NCI-H1436 treated with DMSO at 0.1 percent for 48 hours (cell line): Measurements from ENCODE around the gene SLC16A2.

Experiments
- DNase-seq: peaks from one replicate; lab custom pipeline; 2025; lab: John Stamatoyannopoulos, UW

SLC16A2 gene

DNA sequence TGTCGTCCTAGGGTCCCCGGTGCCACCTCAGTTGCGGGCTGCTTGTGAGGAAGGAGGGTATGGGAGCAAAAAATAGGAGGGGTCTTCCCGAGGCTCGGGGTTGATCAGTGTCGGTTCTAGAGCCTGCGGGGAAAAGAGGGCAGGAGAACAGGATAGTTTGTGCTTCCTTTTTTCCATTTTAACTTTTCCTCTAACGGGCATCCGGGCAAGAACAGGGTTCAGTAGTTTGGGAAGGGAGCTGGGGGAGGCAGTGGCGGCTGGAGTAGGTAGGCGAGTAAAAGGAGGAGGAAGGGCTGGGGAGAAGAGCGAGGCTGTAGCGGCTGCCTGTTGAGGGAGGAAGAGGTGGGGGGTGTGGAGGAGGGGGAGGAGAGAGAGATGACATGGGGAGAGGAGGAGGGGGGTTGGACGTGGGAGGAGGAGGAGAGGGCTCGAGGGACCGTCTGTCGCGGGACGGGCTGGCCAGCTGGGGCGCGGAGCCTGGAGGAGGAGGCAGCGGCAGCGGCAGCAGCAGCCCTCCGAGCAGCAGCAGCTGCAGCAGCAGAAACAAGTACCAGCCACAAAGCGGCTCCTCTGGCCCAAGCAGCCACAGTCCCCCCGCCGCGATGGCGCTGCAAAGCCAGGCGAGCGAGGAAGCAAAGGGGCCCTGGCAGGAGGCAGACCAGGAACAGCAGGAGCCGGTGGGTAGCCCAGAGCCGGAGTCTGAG is at the start of gene SLC16A2:
Gene SLC16A2 (plus strand): TSS at position 458 of the 704 bp plus-strand sequence. CDS start 145 bp downstream, at position 603.
- no peak for DNase-seq

DNA sequence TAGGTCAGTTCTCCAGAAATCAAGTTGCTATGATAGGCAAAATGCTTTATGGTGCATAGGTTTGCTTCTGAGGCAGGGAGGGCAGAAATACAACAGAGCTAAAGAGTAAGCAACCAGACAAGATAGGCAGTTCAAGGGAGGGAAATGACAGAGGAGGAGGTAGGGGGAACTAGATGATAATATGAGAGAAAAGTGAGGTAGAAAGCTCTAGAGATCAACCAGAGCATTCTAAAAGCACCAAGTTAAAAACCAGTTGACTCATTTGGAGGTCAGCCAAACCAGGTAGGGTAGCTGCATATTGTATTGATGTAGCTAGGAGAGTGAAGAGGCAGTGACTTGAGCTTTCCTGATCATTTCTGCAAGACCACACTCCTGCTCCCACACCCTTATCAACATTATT is 49.0 kb upstream of the SLC16A2 start:
- no peak for DNase-seq

DNA sequence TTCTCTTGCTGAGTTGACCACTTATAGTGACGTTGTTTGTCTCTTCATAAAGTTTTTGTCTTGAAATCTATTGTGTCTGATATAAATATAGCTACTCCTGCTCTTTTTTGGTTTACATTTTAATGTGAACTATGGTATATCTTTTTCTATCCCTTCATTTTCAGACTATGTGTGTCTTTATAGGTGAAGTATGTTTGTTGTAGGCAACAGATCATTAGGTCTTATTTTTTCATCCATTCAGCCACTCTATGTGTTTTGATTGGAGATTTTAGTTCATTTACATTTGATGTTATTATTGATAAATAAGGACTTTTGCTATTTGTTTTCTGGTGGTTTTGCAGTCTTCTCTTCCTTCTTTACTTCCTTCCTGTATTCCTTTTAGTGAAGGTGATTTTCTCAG is 44.0 kb upstream of the SLC16A2 start:
- DNase-seq, result no peak

DNA sequence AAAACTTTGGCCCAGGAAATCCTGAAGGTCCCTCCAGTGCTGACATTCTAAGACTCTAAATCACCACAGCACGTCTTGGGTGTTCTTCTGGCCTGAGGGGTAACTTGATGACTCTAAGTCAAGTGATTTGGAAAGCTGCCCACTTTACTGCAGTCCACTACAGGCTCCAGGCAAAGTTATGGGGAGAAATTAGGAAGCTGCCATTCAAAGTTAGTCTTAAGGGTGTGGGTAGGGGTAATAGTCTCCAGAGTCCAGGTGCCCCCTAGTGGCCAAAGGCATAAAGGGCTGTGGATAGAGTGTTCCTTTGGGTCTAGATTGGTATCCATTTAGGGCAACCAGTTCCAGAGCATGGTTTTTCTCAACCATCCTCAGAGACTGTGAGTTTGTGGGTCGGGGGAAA is 38.7 kb upstream of the SLC16A2 start:
- DNase-seq, result no peak

DNA sequence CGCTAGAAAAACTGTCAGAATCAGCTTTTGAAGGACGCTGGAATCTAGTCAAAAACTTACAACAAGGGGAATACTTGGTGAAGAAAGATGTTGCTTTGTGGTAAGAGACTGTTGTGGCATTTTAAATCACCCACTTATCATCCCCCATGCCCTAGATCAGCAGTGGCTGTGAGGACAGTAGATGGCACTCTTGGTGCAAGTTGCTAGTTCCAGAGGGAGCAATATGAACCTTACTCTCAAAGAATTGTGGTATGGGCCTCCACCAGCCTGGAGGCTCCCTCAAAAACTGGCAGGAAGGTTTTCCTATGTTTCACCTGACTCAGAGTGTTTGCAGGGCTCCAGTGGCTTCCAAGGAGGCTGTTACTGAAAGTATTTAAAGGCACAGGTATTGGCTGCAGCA is 37.7 kb upstream of the SLC16A2 start:
- no peak for DNase-seq

DNA sequence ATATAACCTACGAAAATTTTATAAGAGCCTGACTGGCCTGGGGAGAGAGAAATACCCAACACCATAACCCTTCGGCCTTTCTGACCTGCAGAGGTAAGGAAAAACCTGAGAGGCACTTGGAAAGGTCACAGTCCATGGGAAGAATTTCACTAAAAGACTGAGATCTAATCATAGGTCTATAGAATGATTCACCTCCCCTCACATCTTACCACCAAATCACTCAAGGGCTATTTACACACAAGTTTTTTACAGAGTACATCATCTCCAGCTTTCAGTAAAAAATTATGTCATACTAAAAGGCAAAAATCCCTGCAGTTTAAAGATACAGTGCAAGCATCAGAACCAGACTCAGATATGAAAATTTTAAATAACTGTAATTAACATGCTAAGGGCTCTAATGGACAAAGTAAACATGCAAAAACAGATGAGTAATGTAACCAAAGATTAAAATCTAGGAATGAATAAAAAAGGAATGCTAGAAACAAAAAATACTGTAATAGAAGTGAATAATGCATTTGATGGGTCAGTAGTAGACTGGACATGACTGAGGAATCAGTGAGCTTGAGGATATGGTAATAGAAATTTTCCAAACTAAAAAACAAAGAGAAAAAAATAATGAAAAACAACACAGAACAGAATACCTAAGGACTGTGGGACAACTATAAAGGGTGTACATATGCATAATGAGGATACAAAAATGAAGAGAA is 32.1 kb upstream of the SLC16A2 start:
- DNase-seq, result no peak

DNA sequence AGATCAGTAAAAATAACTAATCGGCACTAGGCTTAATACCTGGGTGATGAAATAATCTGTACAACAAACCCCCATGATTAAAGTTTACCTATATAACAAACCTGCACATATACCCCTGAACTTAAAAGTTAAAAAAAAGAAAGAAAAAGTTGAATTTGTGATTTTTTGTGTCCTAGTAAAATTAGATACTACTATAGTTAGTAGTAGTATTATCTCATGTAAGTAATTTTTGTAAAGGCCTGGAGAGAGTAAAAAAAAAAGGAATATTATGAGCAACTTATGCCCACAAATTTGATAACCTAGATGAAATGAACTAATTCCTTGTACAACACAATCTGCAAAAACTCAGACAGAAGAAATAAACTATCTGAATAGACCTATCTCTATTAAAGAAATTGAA is 25.7 kb upstream of the SLC16A2 start:
- no peak for DNase-seq

DNA sequence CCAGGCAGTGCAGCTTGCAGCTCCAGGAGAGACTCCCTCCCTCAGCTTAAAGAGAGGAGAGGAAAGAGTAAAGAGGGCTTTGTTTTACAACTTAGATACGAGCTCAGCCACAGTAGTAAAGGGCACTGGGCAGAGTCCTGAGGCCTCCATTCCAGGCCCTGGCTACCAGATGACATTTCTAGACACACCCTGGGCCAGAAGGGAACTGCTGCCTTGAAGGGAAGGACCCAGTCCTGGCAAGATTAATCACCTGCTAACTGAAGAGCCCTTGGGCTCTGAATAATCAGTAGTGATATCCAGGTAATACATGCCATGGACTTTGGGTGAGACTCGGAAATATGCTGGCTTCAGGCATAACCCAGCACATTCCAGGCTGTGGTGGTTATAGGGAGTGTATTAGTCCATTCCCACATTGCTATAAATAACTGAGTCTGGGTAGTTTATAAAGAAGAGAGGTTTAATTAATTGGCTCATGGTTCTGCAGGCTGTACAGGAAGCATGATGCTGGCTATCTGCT is 15.3 kb upstream of the SLC16A2 start:
- DNase-seq, result no peak

DNA sequence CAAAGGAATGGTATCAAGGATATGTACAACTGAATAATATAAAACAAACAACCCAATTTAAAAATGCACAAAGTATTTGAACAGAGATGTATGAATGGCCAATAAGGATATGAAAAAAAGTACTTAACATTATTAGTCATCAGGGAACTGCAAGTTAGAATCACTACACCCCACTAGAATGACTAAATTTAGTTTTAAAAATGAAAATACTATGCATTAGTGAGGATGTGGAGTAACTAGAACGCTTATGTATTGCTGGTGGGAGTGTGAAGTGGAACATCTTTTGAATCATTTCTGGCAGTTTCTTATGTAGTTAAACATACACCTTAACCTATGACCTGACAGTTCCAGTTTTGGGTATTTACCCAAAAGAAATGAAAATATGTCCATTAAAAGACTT is 13.0 kb upstream of the SLC16A2 start:
- DNase-seq, result no peak

DNA sequence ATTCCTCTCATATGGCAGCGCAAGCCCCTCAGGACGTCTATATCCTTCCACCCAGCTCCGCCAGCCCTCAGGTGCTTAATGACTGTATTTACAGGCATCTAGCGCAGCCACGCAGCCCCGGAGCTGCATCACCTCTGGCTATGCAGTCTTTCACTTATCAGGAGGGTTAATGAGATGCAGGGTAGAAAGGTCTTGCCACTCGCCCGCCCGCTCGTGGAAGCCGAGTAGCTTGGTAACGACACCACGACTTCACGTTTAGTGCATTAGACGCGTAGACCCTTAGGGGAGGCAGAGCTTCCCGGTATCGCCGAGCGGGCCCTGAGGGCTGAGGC is 1.5 kb upstream of the SLC16A2 start:
- DNase-seq, result no peak

DNA sequence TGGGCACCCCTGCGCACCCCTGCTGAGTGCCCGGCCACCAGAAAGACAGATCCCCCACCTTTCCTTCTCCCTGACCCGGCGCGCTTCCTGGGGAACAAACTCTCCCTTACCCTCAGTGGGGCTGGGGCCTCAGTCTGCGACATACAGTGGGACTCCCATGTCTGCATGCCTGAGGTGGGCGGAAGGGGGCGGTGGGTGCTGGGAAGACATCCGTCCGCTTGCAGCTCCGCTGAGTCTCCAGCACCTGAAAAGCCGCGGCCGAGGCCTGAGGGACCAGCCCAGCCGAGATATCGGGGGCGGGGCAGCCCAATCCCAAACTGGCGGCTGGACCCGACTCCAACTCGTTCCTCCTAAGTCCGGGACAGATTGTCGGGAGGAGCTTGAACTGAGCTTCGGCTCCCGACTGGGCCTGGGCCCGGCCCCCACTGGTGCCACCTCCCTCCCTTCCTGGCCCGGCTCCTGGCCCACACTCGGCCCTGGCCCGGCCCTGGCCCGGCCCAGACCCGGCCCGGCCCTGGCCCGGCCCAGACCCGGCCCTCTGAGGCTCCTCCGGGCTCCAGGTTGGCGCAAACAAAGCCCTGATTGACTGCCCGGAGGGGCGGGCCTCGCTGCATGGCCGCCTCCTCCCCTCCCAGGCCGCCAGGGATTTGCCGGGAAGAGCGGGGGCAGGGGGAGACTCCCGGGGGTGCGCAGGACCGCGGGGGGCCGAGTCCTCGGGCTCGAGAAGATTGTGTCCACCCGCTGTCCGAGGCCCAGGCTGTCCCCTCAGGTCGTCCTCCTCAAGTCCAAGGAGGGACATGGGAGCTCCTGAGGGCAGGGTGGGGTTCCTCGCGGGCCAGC is 877 bp upstream of the SLC16A2 start:
- no peak for DNase-seq

DNA sequence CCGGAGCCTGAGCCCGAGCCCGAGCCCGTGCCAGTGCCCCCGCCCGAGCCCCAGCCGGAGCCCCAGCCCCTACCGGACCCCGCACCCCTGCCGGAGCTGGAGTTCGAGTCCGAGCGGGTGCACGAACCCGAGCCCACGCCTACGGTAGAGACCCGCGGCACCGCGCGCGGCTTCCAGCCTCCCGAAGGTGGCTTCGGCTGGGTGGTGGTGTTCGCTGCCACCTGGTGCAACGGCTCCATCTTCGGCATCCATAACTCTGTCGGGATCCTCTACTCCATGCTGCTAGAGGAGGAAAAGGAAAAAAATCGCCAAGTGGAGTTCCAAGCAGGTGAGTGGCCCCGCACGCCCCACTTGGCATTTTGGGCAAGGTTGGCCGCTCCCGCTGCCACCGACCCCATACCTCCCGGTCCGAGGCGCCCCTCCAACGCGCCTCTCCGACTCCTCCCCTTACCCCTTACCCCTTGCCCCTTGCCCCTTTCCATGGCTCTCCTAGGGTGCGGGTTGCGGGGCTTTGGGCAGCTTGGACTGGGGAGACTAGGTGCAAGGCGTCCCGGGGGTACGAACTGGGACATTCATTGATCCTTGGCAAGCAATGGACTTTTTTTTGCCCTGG is 553 bp downstream of the SLC16A2 start:
- no peak for DNase-seq

DNA sequence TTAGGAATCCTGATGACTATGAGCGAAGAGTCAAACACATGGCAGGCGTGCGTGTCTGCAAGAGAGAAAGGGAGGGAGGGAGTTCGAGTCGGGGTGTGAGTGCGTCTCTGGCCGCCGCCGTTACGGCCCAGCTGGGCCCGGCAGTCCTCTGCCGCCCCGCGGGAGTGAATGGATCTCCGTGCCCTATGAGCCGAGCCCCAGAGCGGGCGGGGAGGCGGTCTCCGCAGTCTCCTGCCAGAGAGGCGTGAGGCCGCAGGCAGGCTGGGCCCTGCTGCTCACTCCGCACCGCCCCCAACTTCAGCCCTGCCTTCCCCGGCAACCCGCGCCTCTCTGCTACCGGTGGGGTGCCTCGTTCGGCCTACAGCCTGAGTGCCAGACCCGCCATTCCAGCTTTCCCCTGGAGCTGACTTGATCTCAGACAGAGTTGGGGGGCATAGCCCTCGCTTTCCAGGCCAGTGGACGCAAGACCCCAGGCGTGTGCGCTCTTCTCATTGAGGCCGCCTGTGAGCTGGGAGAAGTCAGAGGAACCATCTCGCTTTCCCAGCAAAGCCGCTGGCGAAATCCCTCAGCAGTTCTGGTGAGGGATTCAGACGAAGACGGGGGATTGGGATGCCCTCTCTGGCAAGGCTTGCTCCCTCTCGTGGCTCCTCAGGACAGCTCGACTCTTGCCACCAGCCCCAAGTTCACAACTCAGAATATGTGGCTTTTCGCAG is 1.4 kb downstream of the SLC16A2 start:
- no peak for DNase-seq

DNA sequence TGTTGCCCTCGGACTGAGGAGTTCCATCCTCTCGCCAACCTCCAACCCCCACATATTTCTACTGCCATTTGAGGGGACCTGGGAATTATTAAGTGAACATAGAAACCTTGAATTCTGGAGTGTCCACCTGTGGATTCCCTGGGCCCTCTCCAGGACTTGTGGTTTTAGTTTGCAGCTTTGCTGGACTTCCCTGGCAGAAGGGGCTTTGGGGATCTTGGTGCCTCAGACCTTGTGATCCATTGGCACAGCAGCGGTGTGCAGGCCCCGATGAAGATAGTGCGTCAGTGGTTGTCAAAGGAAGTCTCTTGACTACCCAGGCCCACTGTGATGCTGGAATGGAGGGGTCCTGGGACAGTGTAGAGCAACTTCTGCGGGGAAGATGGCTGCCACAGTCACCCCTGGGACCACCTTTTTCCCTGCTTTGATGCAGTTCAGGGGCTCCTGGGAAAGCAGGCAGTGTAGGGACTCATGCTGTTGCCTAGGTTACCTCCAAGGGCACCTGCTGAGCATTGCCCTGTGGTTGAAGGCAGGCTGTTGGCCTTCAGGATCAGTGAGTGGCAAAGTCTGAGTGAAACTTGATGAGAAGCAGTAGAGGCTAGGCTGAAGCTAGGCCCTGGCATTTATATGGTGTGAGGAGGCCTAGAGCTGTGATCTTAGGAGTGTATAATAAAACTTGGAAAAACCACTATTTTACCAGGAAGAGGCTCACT is 2.2 kb downstream of the SLC16A2 start:
- no peak for DNase-seq

DNA sequence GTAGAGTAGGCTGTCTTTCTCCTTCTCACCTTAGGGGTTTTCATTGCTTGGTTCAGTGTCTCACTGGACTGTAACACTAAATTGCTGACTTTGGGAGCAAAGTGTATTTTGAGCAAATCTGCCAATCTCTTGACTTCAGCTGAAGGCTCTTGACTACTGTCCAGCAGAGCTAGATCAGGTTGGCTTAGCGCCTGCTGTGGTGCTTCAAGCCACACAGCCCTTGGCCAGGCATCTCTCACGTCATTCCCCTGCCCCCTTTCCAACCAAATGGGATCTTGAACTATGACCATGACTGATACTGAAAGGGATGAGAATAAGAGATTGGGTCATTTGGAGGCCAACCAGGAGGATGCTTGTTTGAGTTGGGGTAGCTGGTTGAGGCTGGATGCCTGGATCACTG is 4.8 kb downstream of the SLC16A2 start:
- no peak for DNase-seq

DNA sequence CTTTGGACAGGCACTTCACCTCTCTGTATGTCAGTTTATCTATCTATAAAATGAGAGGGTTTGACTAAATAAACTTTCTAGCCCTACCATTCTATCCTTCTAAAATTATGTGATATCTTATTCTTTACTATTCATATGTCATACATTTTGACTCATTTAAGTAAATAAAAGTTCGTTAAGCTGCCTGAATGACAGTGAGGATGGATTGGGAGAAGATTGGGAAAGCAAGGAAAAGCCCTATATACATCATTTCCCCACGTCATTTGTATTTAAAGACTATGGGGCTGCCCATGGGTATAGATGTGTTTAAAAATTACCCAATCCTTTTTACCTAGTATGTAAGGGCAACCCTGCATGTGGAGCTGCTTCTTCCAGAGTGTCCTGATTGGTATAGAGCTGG is 5.3 kb downstream of the SLC16A2 start:
- DNase-seq, result no peak

DNA sequence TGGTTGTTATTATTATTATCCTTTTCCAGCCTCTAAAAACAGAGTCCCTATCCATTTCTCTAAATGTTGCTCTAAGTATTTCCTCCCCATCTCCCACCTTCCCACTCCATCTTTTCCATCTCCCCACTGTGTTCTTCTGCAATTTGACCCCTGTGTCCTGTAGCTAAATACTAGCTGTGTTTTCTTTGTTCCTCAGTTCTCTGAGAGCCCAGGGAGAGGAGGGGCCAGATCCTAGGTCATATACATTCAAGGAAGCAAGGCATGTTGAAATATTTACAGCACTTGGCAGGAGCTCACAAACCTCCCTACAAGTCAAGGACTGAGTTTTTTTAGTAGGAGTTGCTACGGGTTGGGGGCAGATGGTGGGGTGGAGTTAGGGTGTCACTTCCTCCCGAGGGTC is 10.5 kb downstream of the SLC16A2 start:
- no peak for DNase-seq

DNA sequence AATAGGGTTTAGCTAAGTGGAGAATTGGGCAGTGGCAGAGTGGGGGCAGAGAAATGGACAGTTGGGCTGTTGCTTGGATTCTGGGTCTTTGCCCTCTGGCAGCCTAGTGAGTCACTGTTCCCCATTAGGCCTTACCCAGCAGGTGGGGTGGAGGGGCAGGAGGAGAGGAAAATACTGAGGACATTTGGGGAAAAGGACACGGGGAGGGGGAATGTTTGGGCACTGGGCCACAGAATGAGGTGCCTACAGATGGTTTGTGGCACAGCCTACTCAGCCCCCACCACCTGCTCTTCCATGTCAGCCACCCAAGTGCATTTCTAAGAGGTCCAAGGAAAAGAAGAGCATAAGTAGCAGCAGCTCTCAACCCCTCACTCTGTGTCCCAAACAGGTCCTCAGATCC is 13.0 kb downstream of the SLC16A2 start:
- no peak for DNase-seq

DNA sequence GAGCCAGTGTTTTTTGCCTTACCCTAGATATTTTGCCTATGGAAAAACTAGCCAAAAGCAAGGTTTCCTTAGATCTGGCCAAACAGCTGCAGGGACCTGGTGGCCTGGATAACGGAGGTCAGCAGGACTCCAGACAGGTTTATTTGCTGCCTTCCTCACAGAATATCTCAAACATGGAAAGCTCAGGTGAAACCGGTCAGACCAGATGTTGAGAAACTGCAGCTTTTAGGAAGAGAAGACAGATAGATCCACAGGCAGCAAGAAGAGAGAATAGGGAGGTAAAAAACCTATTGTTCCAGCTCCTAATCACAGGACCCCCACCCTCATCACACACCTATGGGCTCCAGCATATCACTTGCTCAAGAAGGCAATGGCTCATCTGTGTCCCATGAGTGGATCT is 16.2 kb downstream of the SLC16A2 start:
- DNase-seq, result no peak

DNA sequence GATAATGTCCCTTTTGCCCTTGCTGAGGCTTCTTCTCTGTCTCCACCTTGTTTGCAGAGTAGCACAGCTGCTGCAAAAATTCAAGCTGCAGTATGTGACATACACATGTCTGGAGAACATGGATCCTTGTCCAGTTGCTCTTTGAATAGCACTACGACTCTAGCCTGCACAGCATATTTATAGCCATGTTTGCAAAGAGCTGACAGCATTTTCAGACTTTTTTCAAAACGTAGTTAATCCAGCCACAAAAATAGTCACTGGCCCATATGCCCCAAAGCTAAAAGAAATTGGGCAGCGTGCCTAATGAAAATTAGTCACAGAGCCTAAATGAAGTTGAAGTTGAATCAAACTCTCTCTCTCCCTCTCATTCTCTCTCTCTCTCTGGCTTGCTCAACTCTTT is 17.5 kb downstream of the SLC16A2 start:
- no peak for DNase-seq

DNA sequence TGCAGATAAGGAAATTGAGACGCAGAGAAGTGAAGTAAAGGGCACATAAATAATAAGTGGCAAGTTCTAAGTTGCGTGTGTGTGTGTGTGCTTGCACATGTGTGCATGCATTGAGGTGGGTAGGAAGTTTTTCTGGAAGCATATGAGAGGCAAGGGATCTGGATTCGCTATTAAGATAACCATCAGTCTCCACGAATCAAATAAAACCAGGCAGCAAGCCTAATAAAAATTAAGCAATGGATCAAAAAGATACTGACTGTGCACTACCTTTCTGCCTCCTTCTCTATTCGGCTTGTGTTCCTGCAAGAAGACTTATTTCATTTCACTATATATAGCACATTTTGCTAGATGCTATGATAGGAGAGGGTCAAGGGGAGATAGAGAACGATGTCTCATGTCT is 23.8 kb downstream of the SLC16A2 start:
- no peak for DNase-seq
